Stimulated activated CD8-positive, alpha-beta memory T cell treated with anti-CD3 and anti-CD28 coated beads, Interleukin-7, amount 100 ng/mL, for 48 hours (primary cell): Measurements from ENCODE around the gene MEF2A.
"Not testable (repeated sequence)": the region's sequence is repeated elsewhere in the genome, so short reads cannot be mapped to it uniquely, and the experiment has no call there.

Experiments used
- DNase-seq, 2 donors: peaks; one replicate each; pipeline ENCODE4 v3.0.0-alpha.2; 2020; ENCODE audit warnings: low read depth in 1 of 2; ENCODE audit errors: extremely low read depth in 1 of 2

MEF2A gene

DNA sequence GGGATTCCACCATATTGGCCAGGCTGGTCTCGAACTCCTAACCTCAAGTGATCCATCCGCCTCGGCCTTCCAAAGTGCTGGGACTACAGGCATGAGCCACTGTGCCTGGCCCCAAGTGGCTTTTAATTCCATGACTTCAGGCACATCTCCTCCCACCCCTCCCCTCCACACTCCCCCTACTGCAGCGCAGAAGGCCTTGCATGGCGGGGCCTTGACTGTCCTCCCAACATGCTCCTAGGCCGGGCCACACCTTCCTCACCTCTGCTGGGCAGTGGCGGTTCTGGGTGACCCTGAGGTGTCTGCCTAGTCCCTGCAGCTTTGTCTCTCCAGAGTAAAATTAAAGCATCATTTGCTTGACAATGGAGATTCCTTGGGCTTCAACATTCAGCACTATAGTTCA is 160.5 kb downstream of the MEF2A start:
- no peak for DNase-seq

DNA sequence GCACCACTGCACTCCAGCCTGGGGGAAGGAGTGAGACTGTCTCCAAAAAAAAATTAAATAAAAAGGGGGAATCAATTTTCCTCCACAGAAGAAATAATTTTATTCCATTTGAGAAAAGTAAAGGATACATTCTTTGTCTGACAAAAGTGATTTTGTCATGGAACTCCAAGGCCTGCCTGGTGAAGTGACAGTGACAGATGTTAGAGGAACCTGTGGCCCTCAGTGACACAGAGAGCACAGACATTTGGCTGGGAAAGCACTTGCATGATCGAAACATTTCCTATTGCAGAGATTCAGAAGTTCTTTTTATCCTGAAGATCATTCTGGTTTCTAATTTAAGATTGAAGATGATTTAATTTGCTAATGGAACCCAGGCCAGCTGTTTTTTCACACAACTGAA is 161.5 kb downstream of the MEF2A start:
- DNase-seq: no peak

GRCh38 chr15:99727733-99728132 is 161.9 kb downstream of the MEF2A start:
- no peak for DNase-seq

DNA sequence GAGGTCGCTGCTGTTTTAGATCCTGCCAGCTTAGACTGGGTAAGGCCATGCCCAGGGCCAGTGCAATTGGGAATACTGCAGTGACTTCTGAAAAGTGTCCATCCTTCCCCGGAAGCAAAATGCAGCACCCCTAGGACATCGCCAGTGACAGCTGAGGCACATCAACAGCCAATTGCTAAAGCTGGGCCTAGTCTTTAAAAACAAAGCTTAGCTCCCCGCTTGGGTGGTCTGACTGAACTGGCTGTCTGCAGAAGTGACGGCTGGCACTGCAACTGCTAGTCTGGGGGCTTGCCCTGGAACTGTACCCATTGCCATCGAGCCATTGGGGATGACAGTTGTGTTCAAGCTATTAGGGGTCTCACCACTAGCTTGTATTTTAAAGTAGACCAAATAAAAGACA is 163.1 kb downstream of the MEF2A start:
- no peak for DNase-seq

GRCh38 chr15:99729327-99729726 is 163.5 kb downstream of the MEF2A start:
- DNase-seq: no peak

- DNase-seq: no peak
These were observed 164.1 kb downstream of the MEF2A start for GRCh38 chr15:99729920-99730319.

GRCh38 chr15:99731336-99732123 is 165.7 kb downstream of the MEF2A start:
- no peak for DNase-seq

- DNase-seq: no peak
These were observed 166.5 kb downstream of the MEF2A start for GRCh38 chr15:99732124-99732750.

DNA sequence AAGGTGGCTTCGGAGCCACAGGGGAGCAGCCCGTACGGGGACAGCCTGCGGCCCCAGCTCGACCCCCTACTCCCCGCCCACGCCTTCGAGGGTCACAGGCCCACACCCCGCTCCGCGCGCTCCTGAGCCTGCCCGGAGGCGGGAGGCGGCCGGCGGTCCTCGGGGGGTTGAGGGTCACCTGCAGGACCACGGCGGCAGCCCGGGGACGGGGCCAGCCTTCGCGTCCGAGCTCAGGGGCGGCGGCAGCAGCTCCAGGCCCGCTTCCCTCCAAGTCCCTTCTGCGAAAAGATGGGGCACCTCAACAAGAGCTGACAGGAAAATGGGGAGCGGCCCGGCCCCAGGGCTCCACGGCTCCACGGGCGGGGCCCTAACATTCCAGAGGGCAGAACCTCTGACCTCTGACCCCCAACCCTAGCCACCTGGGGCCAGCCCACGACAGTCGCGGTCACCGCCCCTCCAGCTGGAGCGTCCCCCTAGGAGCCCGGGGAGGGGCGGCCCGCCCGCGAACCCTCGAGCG is 167.0 kb downstream of the MEF2A start:
- no peak for DNase-seq

DNA sequence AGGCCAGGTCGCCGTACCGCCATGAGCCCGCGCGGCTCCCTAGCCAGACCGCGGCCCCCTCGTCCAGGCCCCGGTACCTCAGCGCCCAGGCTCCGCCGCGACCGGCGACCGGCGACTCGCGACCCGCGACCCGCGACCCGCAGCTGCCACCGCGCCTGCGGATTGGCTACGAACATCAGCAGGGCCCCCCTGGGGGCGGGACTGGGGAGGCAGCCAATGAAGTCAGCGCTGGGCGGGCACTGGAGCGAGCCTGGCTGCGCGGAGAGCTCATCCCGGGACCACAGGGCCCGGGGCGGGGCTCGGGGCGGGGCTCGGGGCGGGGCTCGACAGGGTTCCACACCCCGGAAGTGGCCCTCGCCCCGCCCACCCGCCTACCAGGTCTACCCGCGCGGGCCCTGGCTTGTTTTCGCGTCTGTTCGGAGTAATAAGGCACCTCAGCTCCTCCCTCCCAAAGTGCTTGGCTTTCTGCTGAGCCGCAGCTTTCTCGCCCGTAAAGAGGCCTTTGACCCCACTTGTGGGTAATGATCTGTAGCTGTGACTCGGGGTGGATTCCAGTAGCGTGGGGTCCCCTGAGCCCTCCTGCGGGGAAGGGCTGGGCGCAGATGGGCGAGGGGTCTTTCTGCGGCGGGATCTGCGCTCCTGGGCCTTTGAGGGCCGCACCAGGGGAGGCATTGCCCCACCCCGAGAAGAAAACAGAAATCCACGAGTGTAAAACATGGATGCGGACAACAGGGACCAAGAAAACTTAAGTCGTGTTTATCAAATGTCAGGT is 167.7 kb downstream of the MEF2A start, which contains the start of gene LYSMD4:
LYSMD4 (minus strand) TSS at position 170 of the 772 bp plus-strand sequence. CDS start 1,438 bp downstream, outside the sequence.
- DNase-seq: peak; percentile 96 to 98

- DNase-seq: not testable (repeated sequence)
These were observed 168.2 kb downstream of the MEF2A start for GRCh38 chr15:99734040-99734291.

- DNase-seq: no peak
These were observed 168.8 kb downstream of the MEF2A start for GRCh38 chr15:99734575-99734974.

- no peak for DNase-seq
These were observed 170.1 kb downstream of the MEF2A start for GRCh38 chr15:99735868-99736267.

- no peak for DNase-seq
These were observed 170.9 kb downstream of the MEF2A start for GRCh38 chr15:99736702-99737101.

DNA sequence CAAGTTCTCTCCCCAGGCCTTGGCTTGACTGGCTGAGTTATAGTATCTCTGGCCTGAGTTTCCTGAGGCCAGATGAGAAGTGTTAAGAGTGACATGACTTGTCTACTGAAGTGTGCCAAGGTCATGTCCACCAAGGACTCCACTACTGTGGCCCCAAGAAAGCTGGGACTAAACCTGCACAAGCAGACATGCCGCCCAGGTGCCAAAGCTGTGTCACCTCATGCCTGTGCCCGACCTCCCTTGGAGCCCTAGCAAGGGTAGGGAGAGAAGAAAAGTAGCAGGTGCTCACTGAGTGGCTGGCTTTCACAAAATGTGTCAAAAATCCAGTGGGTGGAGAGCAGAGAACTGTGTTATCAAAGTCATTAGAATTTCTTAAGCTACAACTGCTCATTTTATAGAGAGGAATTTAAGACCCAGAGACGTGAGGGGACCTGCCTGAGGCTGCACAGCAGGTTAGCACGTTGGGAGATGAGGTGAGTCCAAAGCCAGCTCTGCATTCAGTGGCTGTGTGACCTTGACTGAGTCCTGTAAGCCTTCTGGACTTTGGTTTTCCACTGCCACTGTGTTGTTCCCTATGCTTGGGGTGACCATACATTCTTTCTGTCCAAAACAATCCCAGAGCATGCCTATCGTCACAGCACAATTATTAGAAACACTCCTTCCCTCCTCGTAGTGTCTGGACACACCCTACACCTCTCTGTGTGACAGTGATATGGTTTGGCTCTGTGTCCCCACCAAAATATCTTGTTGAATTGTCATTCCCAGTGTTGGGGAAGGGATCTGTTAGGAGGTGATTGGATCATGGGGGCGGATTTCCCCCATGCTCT is 172.4 kb downstream of the MEF2A start:
- DNase-seq: no peak

GRCh38 chr15:99741835-99742234 is 176.1 kb downstream of the MEF2A start:
- no peak for DNase-seq

DNA sequence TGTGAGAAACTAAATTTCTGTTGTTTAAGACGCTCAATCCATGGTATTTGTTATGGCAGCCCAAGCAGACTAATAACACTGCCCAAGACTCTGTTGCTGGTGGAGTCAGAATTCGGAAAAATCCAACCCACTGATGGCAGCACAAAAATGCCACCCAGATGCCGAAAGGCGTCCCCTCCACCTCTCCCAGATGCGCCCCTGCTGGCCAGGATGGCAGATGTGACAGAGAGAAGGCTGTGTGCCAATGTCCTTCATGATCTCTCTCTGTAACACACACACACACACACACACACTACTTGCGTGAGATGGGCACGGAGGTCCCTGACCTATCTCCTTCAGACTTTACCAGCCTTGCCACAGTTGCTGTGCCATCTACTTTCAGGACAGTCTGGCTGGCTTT is 178.4 kb downstream of the MEF2A start:
- DNase-seq: no peak

DNA sequence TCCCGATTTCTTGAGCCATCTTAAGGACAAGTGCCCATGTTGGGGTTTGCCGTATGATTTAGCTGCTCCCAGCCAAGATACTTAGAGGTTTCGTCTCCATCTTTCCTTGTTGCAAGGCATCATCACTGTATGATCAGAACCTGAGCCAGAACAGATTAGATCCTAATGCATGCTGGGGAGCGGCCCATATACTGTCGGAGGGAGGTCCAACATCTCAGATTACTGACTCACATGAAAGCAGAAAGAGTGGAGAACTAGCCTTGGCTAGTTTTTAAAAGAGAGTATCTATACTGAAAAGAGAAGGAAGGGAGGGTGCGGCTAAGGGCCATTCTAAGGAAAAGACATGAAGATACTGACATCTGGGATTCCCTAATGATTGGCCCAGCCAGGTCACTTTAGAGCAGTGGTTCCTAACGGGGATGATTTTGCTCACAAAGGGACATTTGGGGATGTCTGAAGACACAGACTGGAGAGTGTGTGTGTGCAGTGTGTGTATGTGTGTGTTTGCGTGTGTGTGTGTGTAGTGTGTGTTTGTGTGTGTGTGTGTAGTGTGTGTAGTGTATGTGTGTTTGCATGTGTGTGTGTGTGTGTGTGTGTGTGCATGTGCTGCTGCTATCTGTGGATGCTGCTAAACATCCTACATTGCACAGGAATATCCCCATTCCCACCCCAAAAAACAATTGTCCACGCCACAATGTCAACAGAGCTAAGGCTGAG is 179.7 kb downstream of the MEF2A start:
- DNase-seq: no peak

GRCh38 chr15:99749386-99749785 is 183.6 kb downstream of the MEF2A start:
- no peak for DNase-seq

GRCh38 chr15:99750326-99750725 is 184.5 kb downstream of the MEF2A start:
- not testable (repeated sequence) for DNase-seq
